ENCODE data around the gene P2RY6. TPM values are rescaled to one million over a fixed set of nuclear protein-coding genes. Genes with fewer than 3 reads are reported as not detected.

P2RY6 gene
- total and polyA plus RNA-seq, 10 of the 15 experiments (the other 5 are each of a cell fraction or from before 2014, with no cell fraction given) = 0.05 to 0.90 (median 0.22) TPM; not detected in 4

GRCh38 chr11:73335204-73335923 is 63.2 kb downstream of the P2RY6 start (continued):
- no peak for TF ChIP-seq REST (IDR thresholded peaks at IDR 0.05; ENCODE audit: low read depth, low read length)
- no peak for TF ChIP-seq STAT3 (IDR thresholded peaks at IDR 0.05; ENCODE audit: low read depth, low read length)
- TF ChIP-seq BCL11A (IDR thresholded peaks at IDR 0.05; ENCODE audit: low read depth, low read length) = no peak
- TF ChIP-seq DPF2 (IDR thresholded peaks at IDR 0.05) = no peak

- Histone ChIP-seq H3K27ac (ENCODE audit: control insufficient read depth, insufficient read depth) (no peak overlapping the region), H2AFZ (ENCODE audit: control insufficient read depth, low read depth, low read length) (no peak overlapping the region), H3K4me3 (no peak overlapping the region), H3K4me2 (ENCODE audit: control insufficient read depth, insufficient read depth) (no peak overlapping the region), H3K9me3 (replicated peaks; ENCODE audit: control insufficient read depth, insufficient read depth, low read length) (no peaks in the 10 kb centered on the region), H3K4me1 (ENCODE audit: control insufficient read depth, insufficient read depth, low read length) (peaks cover 14% of the 10 kb centered on the region), H4K20me1 (ENCODE audit: control insufficient read depth, insufficient read depth) (no peaks in the 10 kb centered on the region), H3K9ac (ENCODE audit: control insufficient read depth, insufficient read depth, low read length) (no peak overlapping the region), H3K79me2 (ENCODE audit: control insufficient read depth, insufficient read depth, low read length) (no peaks in the 10 kb centered on the region), H3K36me3 (ENCODE audit: control insufficient read depth in 2 of 2, insufficient read depth in 2 of 2, low read length in 1 of 2) (peaks cover 0 to 2% of the 10 kb centered on the region in 2 experiments; a peak in 1 of 4 replicates), H3K27me3 (replicated peaks in 1 of 2; ENCODE audit: control insufficient read depth in 2 of 2, insufficient read depth in 2 of 2, low read length in 1 of 2) (no peaks in the 10 kb centered on the region)
- no peak for ATAC-seq
- FAIRE-seq = no peak
- BruUV-seq (replicated peaks) = no TSS peak
- intact Hi-C loops (cut with micrococcal nuclease; ENCODE audit: unreplicated experiment) = no loop called here
- RAD21 ChIA-PET (ENCODE audit: unreplicated experiment) = interaction anchor here (0.7 to 6.2 kb wide), 8 partner anchors 12 to 496 kb away, joined by 3 to 227 read pairs (median 3); partner anchors contain the start of gene ARHGEF17
- in situ Hi-C loops (cut with MboI) = loop anchor here (5.0 kb wide), 1 partner anchor 46 kb away; no protein-coding TSS in a partner anchor
- no peak for DNase-seq (ENCODE audit: low read depth, low spot score)
- CTCF ChIA-PET = interaction anchor here (0.6 to 9.3 kb wide), 8 partner anchors 11 to 411 kb away, joined by 3 to 326 read pairs (median 28); partner anchors contain the start of gene ARHGEF17
- SMC1A ChIA-PET (ENCODE audit: uncharacterized antibody, unreplicated experiment) = interaction anchor here (1.1 to 6.2 kb wide), 5 partner anchors 31 to 322 kb away, joined by 3 to 134 read pairs (median 5); partner anchors contain the start of gene ARHGEF17
- 39% methylated on average over 2 of the region's 2 CpGs for WGBS (ENCODE audit: insufficient coverage, insufficient replicate concordance, low lambda C conversion rate, missing lambda C conversion rate)
- POLR2A ChIA-PET = interaction anchor here (0.7 to 1.3 kb wide), 3 partner anchors 15 to 47 kb away, joined by 3 to 5 read pairs (median 3); no protein-coding TSS in a partner anchor
- TF ChIP-seq HDGF (IDR thresholded peaks at IDR 0.05) (no peak), FOS (IDR thresholded peaks at IDR 0.05; ENCODE audit: borderline replicate concordance, extremely low read depth, insufficient read length) (no peak), MEF2B (IDR thresholded peaks at IDR 0.05; ENCODE audit: partially characterized antibody, poor library complexity, severe bottlenecking) (no peak), ATF2 (IDR thresholded peaks at IDR 0.05; ENCODE audit: low read length) (no peak), JUNB (IDR thresholded peaks at IDR 0.05) (no peak), GABPA (IDR thresholded peaks at IDR 0.05; ENCODE audit: low read depth) (no peak), NBN (IDR thresholded peaks at IDR 0.05) (no peak), STAT3 (IDR thresholded peaks at IDR 0.05; ENCODE audit: low read depth, low read length) (no peak), ZBTB40 (IDR thresholded peaks at IDR 0.05; ENCODE audit: borderline replicate concordance) (no peak), SREBF2 (IDR thresholded peaks at IDR 0.05; ENCODE audit: low read length) (no peak), SMARCA5 (IDR thresholded peaks at IDR 0.05) (no peak)
Observed at GRCh38 chr11:73337846-73338245, 65.7 kb downstream of the P2RY6 start.
